ENCODE results near the gene ESYT1. TPM values are rescaled to one million over a fixed set of nuclear protein-coding genes. Genes with fewer than 3 reads are reported as not detected.

The ESYT1 gene
- total RNA-seq, 1 experiment from 2014 or later: 152 TPM

DNA sequence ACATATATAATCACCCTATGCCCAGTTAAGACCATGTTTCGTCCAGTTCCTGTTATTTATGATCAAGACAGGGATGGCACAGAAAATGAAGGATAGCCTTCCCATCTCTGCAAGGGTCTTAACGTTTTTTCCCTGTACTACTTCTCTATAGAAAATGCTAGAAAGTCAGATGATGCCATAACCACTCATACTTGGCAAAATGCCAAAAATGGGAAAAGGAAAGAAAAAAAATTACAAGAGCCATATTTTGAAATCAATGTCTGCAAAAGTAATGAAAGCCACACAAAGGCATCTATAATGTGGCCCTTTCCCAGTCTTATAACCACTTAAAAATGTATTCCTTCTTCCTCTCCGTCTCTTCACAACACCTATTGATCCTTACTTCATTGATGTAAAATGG is 22.5 kb downstream of the ESYT1 start:
- no TSS peak for BruUV-seq (replicated peaks)
- no peak for DNase-seq (ENCODE audit: low read depth, low spot score)
- intact Hi-C loops (cut with micrococcal nuclease; ENCODE audit: unreplicated experiment): no loop called here
- TF ChIP-seq POLR2AphosphoS5 (IDR thresholded peaks at IDR 0.05; ENCODE audit: low read depth, low read length) (no peak), TCF7L2 (IDR thresholded peaks at IDR 0.05; ENCODE audit: low read depth, low read length) (no peak), SIN3A (IDR thresholded peaks at IDR 0.05; ENCODE audit: borderline replicate concordance, insufficient read depth, low read depth, low read length) (no peak)
- TF ChIP-seq, protein P1, sequence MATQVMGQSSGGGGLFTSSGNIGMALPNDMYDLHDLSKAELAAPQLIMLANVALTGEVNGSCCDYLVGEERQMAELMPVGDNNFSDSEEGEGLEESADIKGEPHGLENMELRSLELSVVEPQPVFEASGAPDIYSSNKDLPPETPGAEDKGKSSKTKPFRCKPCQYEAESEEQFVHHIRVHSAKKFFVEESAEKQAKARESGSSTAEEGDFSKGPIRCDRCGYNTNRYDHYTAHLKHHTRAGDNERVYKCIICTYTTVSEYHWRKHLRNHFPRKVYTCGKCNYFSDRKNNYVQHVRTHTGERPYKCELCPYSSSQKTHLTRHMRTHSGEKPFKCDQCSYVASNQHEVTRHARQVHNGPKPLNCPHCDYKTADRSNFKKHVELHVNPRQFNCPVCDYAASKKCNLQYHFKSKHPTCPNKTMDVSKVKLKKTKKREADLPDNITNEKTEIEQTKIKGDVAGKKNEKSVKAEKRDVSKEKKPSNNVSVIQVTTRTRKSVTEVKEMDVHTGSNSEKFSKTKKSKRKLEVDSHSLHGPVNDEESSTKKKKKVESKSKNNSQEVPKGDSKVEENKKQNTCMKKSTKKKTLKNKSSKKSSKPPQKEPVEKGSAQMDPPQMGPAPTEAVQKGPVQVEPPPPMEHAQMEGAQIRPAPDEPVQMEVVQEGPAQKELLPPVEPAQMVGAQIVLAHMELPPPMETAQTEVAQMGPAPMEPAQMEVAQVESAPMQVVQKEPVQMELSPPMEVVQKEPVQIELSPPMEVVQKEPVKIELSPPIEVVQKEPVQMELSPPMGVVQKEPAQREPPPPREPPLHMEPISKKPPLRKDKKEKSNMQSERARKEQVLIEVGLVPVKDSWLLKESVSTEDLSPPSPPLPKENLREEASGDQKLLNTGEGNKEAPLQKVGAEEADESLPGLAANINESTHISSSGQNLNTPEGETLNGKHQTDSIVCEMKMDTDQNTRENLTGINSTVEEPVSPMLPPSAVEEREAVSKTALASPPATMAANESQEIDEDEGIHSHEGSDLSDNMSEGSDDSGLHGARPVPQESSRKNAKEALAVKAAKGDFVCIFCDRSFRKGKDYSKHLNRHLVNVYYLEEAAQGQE (IDR thresholded peaks at IDR 0.05; ENCODE audit: insufficient read depth in 1 of 2, low read depth in 2 of 2, low read length in 1 of 2): no peak
- TF ChIP-seq, protein P2, sequence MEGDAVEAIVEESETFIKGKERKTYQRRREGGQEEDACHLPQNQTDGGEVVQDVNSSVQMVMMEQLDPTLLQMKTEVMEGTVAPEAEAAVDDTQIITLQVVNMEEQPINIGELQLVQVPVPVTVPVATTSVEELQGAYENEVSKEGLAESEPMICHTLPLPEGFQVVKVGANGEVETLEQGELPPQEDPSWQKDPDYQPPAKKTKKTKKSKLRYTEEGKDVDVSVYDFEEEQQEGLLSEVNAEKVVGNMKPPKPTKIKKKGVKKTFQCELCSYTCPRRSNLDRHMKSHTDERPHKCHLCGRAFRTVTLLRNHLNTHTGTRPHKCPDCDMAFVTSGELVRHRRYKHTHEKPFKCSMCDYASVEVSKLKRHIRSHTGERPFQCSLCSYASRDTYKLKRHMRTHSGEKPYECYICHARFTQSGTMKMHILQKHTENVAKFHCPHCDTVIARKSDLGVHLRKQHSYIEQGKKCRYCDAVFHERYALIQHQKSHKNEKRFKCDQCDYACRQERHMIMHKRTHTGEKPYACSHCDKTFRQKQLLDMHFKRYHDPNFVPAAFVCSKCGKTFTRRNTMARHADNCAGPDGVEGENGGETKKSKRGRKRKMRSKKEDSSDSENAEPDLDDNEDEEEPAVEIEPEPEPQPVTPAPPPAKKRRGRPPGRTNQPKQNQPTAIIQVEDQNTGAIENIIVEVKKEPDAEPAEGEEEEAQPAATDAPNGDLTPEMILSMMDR (IDR thresholded peaks at IDR 0.05): no peak
- CTCF ChIA-PET: no interaction called here
- Histone ChIP-seq H3K27me3 (ENCODE audit: control insufficient read depth, insufficient read depth, low read length) (no peaks in the 10 kb centered on the region), H3K9me3 (ENCODE audit: control insufficient read depth, insufficient read depth, low read depth, low read length) (no peaks in the 10 kb centered on the region), H3K27ac (ENCODE audit: low read length) (no peak overlapping the region), H3K4me1 (ENCODE audit: control insufficient read depth, insufficient read depth, low read length) (peaks cover 28% of the 10 kb centered on the region), H3K4me3 (ENCODE audit: low read depth in 2 of 2, low read length in 2 of 2) (no peak overlapping the region), H3K36me3 (ENCODE audit: control insufficient read depth, insufficient read depth, low read length) (peaks cover 3% of the 10 kb centered on the region; the same call in 1 of the 2 replicates)
- in situ Hi-C loops (cut with HindIII; ENCODE audit: low pct_unique_long_range_greater_than_20kb, low sequenced_read_pairs): no loop called here
- no peak for ATAC-seq
- POLR2A ChIA-PET: interaction anchor here (0.6 kb wide), 2 partner anchors 57 to 150 kb away, joined by 3 to 5 read pairs; no protein-coding TSS in a partner anchor

DNA sequence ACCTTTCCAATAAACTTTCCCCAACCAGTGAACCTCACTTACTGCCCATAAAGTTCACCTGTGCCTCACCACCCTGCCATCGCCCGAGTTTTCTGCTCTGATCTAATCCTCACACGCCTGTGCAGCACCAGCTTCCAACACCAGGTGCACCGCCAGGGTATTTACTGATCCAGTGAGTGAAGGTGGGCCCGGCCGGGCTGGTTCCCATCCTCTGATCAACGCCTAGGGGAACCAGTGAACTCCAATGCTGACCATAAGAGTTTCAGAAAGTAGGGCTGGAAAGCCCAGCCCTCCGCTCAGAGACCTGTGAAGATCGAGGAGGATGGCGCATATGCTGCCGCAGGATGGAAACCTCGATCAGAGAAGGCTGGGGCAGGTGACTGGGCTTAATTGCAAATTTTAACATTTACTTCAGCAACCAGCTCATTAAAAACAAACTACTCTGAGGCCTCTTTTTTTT is 23.6 kb downstream of the ESYT1 start:
- in situ Hi-C loops (cut with HindIII; ENCODE audit: low pct_unique_long_range_greater_than_20kb, low sequenced_read_pairs): no loop called here
- DNase-seq (ENCODE audit: low read depth, low spot score) (peak; percentile 45), ATAC-seq (peak; percentile 82)
- Histone ChIP-seq H3K4me1 (ENCODE audit: control insufficient read depth, insufficient read depth, low read length) (peaks cover 26% of the 10 kb centered on the region), H3K27me3 (ENCODE audit: control insufficient read depth, insufficient read depth, low read length) (no peaks in the 10 kb centered on the region), H3K4me3 (ENCODE audit: low read depth in 2 of 2, low read length in 2 of 2) (peak overlapping the region; percentile 66), H3K9me3 (ENCODE audit: control insufficient read depth, insufficient read depth, low read depth, low read length) (no peaks in the 10 kb centered on the region), H3K27ac (ENCODE audit: low read length) (peak overlapping the region; percentile 93), H3K36me3 (ENCODE audit: control insufficient read depth, insufficient read depth, low read length) (peaks cover 3% of the 10 kb centered on the region; the same call in 1 of the 2 replicates)
- TSS peak; percentile 95 for BruUV-seq (replicated peaks)
- TF ChIP-seq, protein P1 (IDR thresholded peaks at IDR 0.05; ENCODE audit: insufficient read depth in 1 of 2, low read depth in 2 of 2, low read length in 1 of 2): no peak
- TF ChIP-seq POLR2AphosphoS5 (IDR thresholded peaks at IDR 0.05; ENCODE audit: low read depth, low read length) (no peak), SIN3A (IDR thresholded peaks at IDR 0.05; ENCODE audit: borderline replicate concordance, insufficient read depth, low read depth, low read length) (no peak), TCF7L2 (IDR thresholded peaks at IDR 0.05; ENCODE audit: low read depth, low read length) (no peak)
- TF ChIP-seq, protein P2 (IDR thresholded peaks at IDR 0.05): no peak
- ChIA-PET CTCF (interaction anchor here (0.6 kb wide), 2 partner anchors 26 to 432 kb away, joined by 3 to 6 read pairs; partner anchors contain the start of gene RDH5), POLR2A (interaction anchor here (0.6 kb wide), 1 partner anchor 162 kb away, joined by 5 read pairs; no protein-coding TSS in a partner anchor)
- intact Hi-C loops (cut with micrococcal nuclease; ENCODE audit: unreplicated experiment): no loop called here
